Hepatic stellate cell (primary cell): ENCODE measurements around the gene HUNK.

Source experiments
- DNase-seq: peaks from one replicate; pipeline ENCODE4 v3.0.0; 2011; ENCODE audit warnings: low spot score

HUNK gene

GRCh38 chr21:31921079-31921478, 48.3 kb downstream of the HUNK start:
- no peak for DNase-seq

GRCh38 chr21:31922881-31923280, 50.1 kb downstream of the HUNK start:
- no peak for DNase-seq

GRCh38 chr21:31923756-31924155, 50.9 kb downstream of the HUNK start:
- no peak for DNase-seq

DNA sequence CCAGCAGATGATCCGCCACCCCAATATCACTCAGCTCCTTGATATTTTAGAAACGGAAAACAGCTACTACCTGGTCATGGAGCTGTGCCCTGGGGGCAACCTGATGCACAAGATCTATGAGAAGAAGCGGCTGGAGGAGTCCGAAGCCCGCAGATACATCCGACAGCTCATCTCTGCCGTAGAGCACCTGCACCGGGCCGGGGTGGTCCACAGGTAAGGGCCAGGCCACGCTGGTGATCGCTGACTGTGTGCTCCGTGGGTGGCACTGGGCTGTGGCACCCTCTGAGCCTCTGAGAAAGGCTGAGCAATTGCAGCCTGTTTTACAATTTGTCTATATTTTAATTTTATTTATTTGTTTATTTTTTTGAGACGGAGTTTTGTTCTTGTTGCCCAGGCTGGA, 51.7 kb downstream of the HUNK start:
- DNase-seq, result no peak

DNA sequence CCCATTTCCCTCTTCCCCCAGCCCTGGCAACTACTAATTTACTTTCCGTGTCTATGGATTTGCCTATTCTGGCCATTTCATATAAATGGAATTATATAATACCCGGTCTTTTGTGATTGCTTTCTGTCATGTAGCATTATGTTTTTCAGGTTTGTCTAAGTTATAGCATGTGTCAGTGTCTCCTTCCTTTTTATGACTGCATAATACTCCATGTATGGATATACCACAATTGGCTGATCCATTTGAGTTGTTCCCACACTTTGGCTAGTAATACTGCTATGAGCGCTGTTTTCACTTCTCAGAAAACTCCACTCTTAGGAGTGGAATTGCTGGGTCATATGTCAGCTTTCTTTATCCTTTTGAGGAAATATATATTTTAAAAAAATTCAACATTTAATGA, 53.7 kb downstream of the HUNK start:
- no peak for DNase-seq

DNA sequence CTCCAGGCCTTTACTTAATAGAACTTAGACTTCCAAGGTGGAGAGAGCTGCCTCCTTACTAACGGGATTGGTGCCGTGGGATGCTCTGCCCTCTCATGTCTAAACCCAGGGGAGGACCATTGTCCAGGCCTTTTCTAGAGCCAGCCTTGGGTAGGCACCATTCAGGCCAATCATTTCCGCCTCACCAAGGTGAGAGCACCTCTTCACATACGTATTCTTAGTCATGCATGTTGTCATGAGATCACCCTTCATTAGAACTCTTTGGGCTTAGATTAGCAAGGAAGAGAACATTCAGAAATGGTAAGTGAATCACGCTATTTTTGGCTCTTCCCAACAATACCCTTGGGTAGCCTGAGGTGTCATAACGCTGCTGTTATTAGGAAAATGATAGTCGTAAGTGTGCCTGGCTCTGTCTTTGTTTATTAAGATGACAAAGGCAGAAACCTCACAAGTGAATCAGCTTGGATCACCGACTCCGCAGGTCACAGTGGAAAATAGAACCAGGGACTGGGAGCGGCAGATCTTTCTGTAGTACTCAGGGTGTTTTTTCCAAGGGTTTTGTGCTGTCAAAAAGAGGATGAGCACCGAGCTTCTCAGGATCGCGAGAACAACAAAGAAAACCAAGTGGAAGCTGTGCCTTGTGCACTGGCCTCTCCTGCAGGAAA, 55.0 kb downstream of the HUNK start:
- DNase-seq, result no peak

- no peak for DNase-seq
These were observed 55.8 kb downstream of the HUNK start for GRCh38 chr21:31928656-31929055.

- no peak for DNase-seq
These were observed 56.7 kb downstream of the HUNK start for GRCh38 chr21:31929548-31929947.

DNA sequence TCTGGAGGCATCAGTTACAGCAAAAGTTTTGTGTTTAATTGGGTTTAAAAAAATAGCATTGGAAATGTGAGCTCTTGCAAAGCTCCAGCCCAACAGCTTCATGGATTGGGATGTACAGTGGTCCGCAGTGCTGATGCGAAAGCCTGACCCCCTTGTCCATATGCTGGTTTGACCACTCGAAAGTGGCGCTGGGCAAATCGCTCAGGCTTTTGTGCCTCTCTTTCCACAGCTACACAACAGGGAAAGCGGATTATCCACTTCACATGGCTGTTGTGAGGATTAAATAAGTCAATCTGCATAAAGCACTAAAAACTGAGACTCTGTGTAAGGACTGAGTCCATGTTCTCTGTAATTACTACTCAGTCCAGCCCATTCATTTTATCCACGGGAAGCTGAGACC, 57.2 kb downstream of the HUNK start:
- no peak for DNase-seq

DNA sequence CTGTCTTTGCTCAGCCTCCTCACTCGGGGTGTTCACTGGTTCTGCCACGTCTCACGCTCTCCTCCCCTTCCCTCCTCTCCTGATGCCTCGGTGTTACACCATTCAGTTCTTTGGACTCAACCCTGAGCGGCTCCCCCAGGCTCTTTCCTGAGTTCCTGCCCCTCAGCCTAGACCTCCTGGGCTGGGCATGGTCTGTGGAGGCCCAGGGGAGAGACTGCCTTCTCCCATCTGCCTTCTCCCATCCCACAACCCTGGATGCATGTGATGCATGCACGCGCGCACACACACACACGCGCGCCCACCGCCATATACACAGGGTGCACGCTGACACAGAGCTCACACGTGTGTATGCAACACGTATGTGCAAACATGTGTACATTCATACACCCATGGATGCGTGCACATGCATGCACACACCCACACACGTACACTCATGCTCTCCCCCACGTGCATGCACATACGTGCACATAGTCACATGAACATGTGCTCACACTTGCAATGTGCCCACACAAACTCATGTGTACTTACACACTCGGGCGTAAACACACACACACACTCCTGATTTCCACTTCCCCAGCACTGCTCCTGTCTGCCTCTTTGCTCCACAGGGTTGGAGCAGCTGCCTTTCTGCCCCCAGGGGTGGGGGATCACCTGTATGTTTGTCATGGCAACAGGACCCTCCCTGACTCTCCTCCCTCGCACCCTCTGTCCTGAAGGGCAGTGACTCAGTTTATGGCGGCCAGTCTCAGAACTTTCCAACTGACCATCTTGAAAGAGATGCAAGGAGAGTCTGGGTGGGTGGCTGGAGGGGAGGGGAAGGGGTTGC, 59.0 kb downstream of the HUNK start:
- no peak for DNase-seq

DNA sequence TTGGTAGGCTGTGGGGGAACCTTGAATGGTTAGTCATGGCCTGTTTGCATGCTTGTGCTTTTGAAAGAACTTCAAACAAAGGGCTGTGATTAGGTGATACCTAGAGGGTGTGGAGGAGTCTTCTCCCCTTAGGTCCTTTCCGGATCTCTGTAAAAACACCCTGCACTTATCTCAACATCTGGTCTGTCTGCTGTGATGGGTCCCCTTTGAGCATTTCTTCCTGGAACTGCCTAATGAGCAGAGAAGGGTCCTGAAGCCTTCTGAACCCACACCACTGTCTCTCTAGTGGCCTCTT, 59.6 kb downstream of the HUNK start:
- no peak for DNase-seq

DNA sequence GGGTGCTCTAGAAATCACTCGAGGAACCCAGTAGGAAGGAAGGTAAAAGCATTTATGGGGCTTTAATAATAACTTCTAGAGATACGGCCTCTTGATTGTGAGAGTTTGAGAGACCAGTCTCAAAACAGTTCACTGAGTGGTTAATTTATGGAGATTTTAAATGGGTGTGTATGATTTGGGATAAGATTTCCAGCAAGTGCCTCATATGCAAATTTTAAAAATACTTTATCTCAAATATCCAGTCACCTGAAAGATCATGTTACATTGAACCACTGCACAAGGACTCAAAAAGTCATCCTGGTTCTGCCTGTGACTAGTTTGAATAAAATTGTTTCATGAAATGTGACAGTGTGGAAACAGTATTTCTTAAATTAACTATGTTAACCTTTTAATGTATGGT, 64.5 kb downstream of the HUNK start:
- no peak for DNase-seq

GRCh38 chr21:31938330-31939301, 65.8 kb downstream of the HUNK start:
- no peak for DNase-seq

DNA sequence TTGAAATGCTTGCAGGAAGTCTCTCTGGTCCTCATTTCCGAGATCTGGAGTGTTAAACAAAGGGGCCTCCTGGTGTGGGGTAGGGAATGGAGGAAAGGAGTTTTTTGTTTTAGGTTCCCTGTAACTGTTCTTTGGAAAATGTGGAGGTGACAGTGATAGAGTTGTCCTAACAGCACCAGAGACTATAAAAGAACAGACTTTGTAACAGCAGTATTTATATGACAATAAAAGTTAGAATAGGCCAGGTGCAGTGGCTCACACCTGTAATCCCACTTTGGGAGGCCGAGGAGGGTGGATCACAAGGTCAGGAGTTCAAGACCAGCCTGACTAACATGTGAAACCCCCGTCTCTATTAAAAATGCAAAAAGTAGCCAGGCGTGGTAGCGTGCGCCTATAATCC, 68.9 kb downstream of the HUNK start:
- DNase-seq, result no peak

DNA sequence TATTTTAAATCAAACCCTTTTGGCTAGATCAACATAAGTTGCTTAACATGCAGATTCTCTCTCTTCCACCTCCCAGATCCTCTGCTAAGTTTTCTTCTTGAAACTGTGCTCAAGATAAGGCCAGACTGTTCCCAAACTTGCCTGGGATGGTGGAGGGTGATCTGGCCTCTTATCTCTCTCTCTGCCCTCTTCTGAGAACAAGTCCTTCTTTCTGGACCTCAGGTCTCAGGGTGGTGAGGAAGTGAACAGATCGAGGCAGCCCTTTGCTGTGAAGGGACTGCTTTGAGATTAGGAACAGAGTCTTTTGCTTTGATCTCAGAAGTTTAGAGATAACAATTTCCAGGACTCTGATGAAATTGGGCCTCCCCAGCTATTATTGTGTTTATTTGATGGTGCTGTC, 70.7 kb downstream of the HUNK start:
- no peak for DNase-seq

- DNase-seq, result no peak
These were observed 72.3 kb downstream of the HUNK start for GRCh38 chr21:31945141-31945540.

- no peak for DNase-seq
These were observed 72.7 kb downstream of the HUNK start for GRCh38 chr21:31945546-31945945.

GRCh38 chr21:31946231-31946630, 73.4 kb downstream of the HUNK start:
- no peak for DNase-seq

GRCh38 chr21:31946876-31947550, 74.2 kb downstream of the HUNK start:
- DNase-seq, result peak; percentile 66

GRCh38 chr21:31948676-31949075, 75.9 kb downstream of the HUNK start:
- no peak for DNase-seq

GRCh38 chr21:31952828-31953227, 80.0 kb downstream of the HUNK start:
- DNase-seq, result no peak

DNA sequence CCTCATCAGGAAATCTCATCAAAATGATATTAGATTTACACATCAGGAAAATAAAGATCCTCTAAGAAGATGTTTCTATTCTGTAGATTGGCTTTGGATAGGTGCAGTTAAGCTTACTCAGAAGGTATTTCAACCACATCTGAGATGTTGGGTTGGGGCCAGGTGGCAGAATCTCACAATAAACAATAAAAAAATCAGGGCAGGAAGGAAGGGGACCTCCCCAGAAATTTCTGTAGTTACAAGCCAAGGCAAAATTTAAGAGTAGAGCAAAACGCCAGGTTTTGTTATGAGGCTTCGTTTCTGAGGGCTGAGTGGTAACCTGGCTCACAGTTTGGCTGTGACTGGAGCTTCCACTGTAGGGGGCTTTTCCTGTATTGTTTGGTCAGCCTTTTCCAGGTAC, 84.8 kb downstream of the HUNK start:
- no peak for DNase-seq
